GM19468 (cell line): ENCODE measurements around the gene RPS6KB2.
"Not testable (repeated sequence)": the region's sequence is repeated elsewhere in the genome, so short reads cannot be mapped to it uniquely, and the experiment has no call there.

Source experiments
- ATAC-seq: cut with Tn5 transposase; IDR thresholded peaks from one replicate; pipeline ENCODE4 v1.9.1; 2021; ENCODE audit warnings: mild to moderate bottlenecking, moderate library complexity, moderate number of reproducible peaks; ENCODE audit not compliant: unreplicated experiment; ENCODE audit errors: extremely low read depth

The RPS6KB2 gene

DNA sequence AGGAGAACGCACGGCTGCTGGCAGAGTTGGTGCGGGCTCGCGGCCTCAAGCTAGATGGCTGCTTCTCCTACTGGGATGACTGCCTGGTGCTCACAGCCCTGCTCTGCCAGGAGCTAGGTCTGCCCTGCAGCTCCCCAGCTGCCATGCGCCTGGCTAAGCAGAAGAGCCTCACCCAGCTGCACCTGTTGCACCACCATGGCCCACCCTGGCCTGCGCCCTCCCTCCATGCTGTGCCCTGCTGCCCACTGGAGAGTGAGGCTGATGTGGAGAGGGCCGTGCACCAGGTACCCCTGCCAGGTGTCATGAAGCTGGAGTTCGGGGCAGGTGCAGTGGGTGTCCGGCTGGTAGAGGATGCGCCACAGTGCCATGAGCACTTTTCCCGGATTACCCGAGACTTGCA lies 4.8 kb upstream of the RPS6KB2 start:
- no peak for ATAC-seq

- no peak for ATAC-seq
These were observed 4.2 kb upstream of the RPS6KB2 start for GRCh38 chr11:67423891-67424613.

GRCh38 chr11:67427364-67427859 lies 882 bp upstream of the RPS6KB2 start:
- not testable (repeated sequence) for ATAC-seq

DNA sequence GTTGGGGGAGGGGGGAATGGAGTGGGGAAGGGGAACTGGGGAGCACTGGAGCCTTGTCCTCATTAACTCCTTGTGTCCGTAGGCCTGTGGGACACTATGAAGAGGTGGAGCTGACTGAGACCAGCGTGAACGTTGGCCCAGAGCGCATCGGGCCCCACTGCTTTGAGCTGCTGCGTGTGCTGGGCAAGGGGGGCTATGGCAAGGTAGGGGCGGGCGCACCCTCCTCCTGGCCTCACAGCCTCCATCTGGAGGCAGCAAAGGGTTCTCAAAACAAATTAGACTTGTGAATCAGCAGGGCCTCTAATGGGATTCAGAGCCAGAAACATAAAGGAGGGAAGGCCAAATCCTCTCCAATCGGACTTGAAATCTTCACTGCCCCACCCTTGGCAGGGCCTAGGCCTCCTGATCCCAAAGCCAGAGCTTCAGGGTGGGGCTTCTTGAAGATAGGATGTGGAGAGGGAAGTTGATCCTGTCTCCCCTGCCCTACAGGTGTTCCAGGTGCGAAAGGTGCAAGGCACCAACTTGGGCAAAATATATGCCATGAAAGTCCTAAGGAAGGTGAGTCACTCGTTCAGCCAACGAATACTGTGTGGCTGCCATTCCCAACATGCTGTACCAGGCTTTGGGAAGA lies 859 bp downstream of the RPS6KB2 start:
- ATAC-seq, result no peak

DNA sequence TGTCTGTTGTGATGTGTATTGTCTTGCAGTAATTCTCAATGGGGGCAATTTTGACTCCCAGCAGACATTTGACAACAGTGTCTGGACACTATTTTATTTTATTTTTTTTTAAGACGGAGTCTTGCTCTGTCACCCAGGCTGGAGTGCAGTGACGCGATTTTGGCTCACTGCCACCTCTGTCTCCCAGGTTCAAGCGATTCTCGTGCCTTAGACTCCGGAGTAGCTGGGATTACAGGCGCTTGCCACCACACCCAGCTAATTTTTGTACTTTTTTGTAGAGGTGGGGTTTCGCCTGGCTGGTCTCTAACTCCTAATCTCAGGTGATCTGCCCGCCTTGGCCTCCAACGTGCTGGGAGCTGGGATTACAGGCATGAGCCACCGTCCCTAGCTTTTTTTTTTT lies 1.4 kb downstream of the RPS6KB2 start:
- ATAC-seq, result no peak

GRCh38 chr11:67431346-67432249 lies 3.3 kb downstream of the RPS6KB2 start:
- ATAC-seq, result no peak

DNA sequence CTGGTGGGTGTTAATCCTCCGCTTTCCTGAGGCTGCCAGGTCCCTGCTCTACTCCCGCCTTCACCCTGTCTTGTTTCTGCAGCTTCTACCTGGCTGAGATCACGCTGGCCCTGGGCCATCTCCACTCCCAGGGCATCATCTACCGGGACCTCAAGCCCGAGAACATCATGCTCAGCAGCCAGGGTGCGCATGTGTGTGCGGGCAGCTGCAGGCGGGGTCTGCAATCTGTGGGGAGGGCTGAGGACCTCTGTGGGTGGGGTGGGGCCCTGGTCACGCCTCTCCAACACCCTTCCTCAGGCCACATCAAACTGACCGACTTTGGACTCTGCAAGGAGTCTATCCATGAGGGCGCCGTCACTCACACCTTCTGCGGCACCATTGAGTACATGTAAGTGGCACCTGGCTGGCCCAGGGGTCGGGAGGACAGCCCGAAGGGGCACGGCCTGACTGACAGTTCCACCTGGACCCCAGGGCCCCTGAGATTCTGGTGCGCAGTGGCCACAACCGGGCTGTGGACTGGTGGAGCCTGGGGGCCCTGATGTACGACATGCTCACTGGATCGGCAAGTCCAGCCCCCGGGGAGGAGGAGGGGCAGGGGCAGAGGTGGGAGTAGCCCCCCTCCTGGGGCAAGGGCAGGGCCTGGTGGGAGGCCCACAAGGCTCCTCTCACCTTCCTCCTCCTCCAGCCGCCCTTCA lies 4.5 kb downstream of the RPS6KB2 start:
- ATAC-seq, result no peak

DNA sequence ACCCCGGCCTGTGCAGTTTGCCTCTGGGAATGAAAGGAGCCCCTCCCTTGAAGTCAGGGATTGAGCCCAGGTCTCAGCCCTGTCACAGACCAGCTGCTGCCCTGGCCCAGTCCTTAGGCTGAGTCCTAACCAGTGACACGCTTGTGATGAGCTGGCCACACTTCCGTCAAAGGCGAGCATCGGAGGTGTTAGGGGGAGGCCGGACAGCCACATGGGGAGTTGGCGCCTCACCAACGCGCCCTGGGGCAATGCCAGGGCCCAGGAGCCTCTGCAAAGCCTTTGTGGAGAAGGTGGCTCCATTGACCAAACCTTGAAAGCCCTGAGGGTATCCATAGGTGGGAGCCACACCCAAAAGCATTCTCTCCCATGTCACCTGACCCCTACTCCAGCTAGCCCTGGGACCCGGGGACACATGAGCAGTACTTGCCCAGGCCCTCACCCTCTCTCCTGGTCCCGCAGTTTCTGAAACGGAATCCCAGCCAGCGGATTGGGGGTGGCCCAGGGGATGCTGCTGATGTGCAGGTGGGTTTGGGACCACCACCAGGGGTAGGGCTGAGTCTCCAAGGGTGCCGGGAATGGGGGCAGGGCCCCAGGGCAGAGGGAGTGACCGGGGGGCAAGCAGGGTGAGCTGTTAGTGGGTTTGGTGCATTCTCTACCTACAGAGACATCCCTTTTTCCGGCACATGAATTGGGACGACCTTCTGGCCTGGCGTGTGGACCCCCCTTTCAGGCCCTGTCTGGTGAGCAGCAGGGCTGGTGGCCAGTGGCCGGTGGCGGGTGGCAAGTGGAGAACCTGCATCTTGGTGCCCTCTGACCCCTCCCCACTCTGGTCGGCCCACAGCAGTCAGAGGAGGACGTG lies 5.5 kb downstream of the RPS6KB2 start:
- ATAC-seq, result no peak

DNA sequence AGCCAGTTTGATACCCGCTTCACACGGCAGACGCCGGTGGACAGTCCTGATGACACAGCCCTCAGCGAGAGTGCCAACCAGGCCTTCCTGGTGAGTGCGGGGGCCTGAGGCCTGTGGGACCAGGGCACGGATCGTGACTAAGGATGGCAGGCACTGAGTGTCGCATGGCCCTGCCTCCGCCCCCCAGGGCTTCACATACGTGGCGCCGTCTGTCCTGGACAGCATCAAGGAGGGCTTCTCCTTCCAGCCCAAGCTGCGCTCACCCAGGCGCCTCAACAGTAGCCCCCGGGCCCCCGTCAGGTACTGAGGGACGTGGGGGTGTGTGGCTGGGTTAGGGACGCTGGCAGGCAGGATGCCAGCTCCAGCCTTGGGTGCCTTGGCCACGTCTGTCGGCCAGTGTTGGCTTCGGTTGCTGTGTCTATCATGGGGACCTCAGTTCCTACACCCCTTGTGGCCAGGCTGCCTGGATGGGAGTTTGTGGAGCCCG lies 6.1 kb downstream of the RPS6KB2 start:
- ATAC-seq, result no peak

DNA sequence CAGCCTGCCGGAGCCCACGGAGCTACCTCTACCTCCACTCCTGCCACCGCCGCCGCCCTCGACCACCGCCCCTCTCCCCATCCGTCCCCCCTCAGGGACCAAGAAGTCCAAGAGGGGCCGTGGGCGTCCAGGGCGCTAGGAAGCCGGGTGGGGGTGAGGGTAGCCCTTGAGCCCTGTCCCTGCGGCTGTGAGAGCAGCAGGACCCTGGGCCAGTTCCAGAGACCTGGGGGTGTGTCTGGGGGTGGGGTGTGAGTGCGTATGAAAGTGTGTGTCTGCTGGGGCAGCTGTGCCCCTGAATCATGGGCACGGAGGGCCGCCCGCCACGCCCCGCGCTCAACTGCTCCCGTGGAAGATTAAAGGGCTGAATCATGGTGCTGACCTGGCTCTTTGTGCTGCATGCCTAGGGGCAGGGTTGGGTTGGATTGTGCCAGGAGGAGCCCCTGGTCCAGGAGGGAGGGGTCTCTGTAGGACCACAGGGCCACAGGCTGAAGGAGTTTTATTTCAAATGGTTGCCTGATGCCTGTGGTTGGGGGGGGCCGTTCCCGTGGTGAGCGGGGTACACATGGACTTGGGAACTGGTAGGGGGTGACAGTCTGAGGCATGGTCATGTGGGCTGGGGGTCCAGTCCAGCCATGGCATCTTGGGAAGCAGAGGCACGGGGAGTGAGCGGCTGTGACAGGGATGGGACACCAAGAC lies 6.9 kb downstream of the RPS6KB2 start:
- no peak for ATAC-seq

GRCh38 chr11:67435727-67436458 lies 7.6 kb downstream of the RPS6KB2 start:
- ATAC-seq, result no peak

DNA sequence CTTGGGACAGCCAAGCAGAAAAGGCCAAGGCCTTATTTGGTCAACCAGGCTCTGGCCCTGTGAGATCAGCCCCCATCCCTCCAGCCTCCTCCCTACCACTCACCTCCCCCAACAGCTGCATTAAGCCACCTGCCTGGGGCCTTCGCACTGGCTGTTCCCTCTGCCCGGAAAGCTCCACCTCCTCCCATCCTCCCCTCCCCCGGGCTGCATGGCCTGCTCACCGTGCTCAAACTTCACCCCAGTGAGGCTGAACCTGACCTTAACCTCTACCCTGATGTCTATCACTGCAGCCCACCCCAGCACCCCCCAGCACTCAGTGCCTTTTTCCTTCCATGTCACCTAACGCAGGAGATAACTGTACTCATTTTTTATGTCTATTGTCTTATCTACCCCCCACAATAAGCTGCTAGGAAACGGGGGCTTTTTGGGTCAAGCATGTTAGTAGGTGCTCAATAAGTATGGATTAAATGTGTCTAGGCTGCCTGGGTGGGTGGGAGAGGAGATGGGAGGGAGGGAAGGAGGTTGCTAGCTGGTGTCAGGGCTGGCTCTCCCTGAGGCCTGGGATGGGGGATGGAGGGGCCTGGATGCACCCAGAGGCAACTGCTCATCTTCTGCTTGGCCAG lies 8.3 kb downstream of the RPS6KB2 start:
- ATAC-seq, result no peak

- no peak for ATAC-seq
These were observed 9.0 kb downstream of the RPS6KB2 start, which contains the start of gene PTPRCAP for GRCh38 chr11:67437082-67437808. Gene PTPRCAP, minus strand, starts transcription at chr11:67437682. Its CDS starts 63 bp downstream, at chr11:67437619.

GRCh38 chr11:67437809-67438157 lies 9.5 kb downstream of the RPS6KB2 start:
- no peak for ATAC-seq

GRCh38 chr11:67438158-67438902 lies 10.0 kb downstream of the RPS6KB2 start:
- no peak for ATAC-seq
